Omental fat pad (tissue), 4 donors: Measurements from ENCODE around the gene CNTNAP2. TPM values are rescaled to one million over a fixed set of nuclear protein-coding genes. Genes with fewer than 3 reads are reported as not detected.

Experiments
- ATAC-seq: fragments of 150-250 bp; one replicate; pipeline ENCODE4 v1.9.1; 2016; ENCODE audit warnings: mild to moderate bottlenecking, moderate library complexity; ENCODE audit not compliant: low FRiP score
- DNase-seq: peaks from one replicate; pipeline ENCODE4 v3.0.0-alpha.2; 2019; ENCODE audit warnings: low spot score
- CTCF ChIP-seq, 3 donors: fragments of 450-650 bp; IDR thresholded peaks; one replicate each; pipeline ENCODE4 v1.5.1; 2016 to 2017; ENCODE audit warnings: antibody characterized with exemption in 3 of 3, mild to moderate bottlenecking in 3 of 3, moderate library complexity in 2 of 3
- total RNA-seq, 4 donors: library from RNA; depleted of rRNA; stranded (reverse); fragments of >200 nt; gene quantifications; one replicate each; pipeline ENCODE4 v1.1.0, GENCODE V29; 2016

CNTNAP2 gene
- total RNA-seq, 4 donors from 2014 or later = 0.38 to 1.5 (median 1.1) TPM; not detected in 1

- TF ChIP-seq CTCF (IDR thresholded peaks at IDR 0.05) = no peak
- DNase-seq (no peak), ATAC-seq (no peak)
These were observed 1381.5 kb downstream of the CNTNAP2 start for GRCh38 chr7:147498081-147498480.

- ATAC-seq = no peak
- DNase-seq = no peak
- TF ChIP-seq CTCF (IDR thresholded peaks at IDR 0.05) = no peak
These were observed 1392.5 kb downstream of the CNTNAP2 start for GRCh38 chr7:147509035-147509501.

- DNase-seq (no peak), ATAC-seq (no peak)
- TF ChIP-seq CTCF (IDR thresholded peaks at IDR 0.05) = no peak
These were observed 1393.1 kb downstream of the CNTNAP2 start for GRCh38 chr7:147509541-147510200.

- no peak for ATAC-seq
- TF ChIP-seq CTCF (IDR thresholded peaks at IDR 0.05) = no peak
- no peak for DNase-seq
These were observed 1393.6 kb downstream of the CNTNAP2 start for GRCh38 chr7:147510201-147510542.

GRCh38 chr7:147510923-147511322, 1394.3 kb downstream of the CNTNAP2 start:
- no peak for TF ChIP-seq CTCF (IDR thresholded peaks at IDR 0.05)
- ATAC-seq (no peak), DNase-seq (no peak)

- ATAC-seq (no peak), DNase-seq (no peak)
- no peak for TF ChIP-seq CTCF (IDR thresholded peaks at IDR 0.05)
These were observed 1396.8 kb downstream of the CNTNAP2 start for GRCh38 chr7:147513451-147513850.

GRCh38 chr7:147516391-147516790, 1399.8 kb downstream of the CNTNAP2 start:
- no peak for TF ChIP-seq CTCF (IDR thresholded peaks at IDR 0.05)
- DNase-seq (no peak), ATAC-seq (no peak)
